Erythroblast (primary cell): ENCODE measurements around the gene TTC16.

ENCODE experiments used
- GATA1 ChIP-seq: IDR thresholded peaks from 2 replicates; pipeline ENCODE4 v1.6.1; 2011; ENCODE audit warnings: low read depth, mild to moderate bottlenecking, control low read depth, low read length, moderate library complexity
- POLR2A ChIP-seq: IDR thresholded peaks from 2 replicates; pipeline ENCODE4 v1.6.1; 2011; ENCODE audit warnings: mild to moderate bottlenecking, low read length

- no peak for TF ChIP-seq POLR2A
- TF ChIP-seq GATA1, result no peak
These were observed 18.3 kb upstream of the TTC16 start for GRCh38 chr9:127697575-127697974.
